TTC549 (cell line): ENCODE measurements around the gene STK38L.

Source experiments
- FAIRE-seq: peaks from 2 replicates; lab custom pipeline; 2012; peaks lifted over from hg19 to GRCh38; lab: Jason Lieb, UNC

The STK38L gene

DNA sequence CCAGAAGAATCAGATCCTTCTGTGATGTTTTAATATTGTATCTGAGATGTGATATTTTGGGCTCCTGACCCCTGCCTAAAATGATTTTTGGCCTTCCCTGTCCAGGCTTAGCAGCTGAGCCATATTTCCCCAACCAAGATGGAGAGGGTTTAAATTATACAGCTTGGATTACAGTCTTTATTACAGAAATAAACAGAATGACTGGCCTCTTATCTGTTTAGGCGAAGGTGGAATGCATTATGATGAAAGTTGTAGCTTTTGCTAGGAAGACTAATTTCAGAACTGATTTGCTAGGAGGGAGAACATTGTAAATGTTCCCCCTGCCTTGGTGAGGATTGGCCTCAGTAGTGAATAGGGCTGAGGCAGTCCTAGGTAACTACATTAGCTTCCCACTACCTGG, 111.9 kb downstream of the STK38L start:
- no peak for FAIRE-seq

DNA sequence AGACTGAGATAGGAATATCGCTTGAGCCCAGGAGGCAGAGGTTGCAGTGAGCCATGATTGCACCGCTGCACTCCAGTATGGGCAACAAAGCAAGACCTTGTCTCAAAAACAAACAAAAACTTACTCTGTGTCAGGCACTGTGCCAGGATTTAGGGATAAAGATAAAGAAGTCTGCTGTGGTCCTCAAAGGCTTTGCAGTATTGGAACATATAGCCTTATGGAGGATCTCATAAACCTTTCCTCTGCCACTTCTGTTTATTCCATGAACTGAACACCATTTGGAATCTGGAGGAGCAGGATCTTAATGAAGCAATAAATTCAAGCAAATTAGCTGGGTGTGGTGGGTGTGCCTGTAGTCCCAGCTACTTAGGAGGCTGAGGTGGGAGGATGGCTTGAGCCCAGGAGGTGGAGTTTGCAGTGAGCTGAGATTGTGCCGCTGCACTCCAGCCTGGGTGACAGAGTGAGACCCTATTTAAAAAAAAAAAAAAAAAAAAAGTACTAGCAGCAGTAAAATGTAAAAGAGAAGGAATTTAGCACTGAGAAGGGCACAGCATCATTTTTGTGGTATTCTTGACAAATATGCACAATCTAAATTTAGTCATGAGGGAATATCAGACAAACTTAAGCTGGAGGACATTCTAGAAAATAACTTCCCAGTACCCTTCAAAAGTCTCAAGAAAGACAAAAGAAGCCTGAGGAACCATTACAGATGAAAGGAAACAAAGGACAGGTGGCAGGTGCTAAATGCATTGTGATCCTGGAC, 115.7 kb downstream of the STK38L start:
- no peak for FAIRE-seq

DNA sequence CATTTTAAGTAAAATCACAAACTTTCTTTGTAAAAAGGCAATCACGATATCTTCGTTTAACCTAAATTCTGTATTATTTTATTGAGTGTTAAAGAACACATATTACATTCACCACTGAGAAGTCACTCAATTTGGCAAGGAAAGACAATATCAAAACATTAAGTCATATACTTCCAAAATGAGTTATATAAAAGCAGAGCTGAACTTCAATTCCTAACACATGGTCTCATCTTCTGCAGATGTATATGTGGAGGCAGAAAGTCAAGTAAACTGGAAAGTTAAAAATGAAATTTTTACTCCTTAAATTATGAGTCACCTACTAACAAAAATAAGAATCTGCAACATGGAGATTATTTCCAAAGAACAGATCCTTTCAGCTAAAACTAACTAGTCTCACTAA, 117.3 kb downstream of the STK38L start:
- no peak for FAIRE-seq

DNA sequence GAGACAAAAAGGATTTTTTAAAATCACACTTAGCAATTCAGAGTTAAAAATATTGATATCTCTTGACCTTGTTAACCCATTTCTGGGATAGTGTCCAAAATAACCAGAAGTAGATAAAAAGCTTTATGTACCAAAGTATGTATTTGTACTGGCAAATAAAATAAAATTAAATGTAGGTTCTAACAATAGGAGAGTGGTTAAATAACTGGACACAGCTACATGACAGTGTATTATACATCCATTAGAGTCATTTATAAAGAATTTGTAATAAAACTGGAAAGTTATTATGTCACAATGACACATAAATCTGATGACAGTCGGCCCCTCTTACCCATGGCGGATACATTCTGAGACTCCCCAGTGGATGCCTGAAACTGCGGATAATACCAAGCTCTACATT, 122.5 kb downstream of the STK38L start:
- FAIRE-seq, result no peak

DNA sequence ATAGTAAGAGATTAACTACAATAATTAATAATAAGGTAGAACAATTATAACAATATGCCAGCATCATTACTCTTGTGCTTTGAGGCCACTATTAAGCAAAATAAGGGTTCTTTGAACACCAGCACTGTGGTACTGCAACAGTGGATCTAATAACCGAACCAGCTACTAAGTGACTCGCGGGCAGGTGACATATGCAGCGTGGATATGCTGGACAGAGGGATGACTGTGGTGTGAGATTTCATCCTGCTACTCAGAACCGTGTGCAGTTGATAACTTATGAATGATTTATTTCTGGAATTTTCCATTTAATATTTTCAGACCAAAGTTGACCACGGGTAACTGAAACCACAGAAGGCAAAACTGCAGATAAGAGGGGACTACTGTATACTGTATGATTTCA, 123.0 kb downstream of the STK38L start:
- no peak for FAIRE-seq
